SKM-1 (cell line): ENCODE results near the gene WWOX.

Experiments
- DNase-seq: peaks from one replicate; lab custom pipeline; 2025; ENCODE audit not compliant: unreplicated experiment; lab: John Stamatoyannopoulos, UW

The WWOX gene

DNA sequence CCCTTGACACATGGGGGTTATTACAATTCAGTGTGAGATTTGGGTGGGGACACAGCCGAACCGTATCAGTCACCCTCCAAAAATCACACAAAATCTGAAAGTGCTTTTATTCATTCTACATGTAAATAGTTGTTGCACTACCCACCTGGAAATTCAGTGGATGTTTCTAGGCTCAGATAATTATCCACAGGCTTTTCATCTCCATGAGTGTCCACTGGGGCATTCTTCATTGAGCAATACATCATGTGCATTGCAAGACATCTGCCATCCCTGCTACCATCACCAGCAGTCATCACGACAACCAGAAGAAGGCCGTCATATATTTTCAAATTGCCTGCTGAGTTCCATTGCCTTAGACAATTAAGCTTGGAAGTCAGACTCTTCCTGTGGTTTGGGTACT lies 330.8 kb downstream of the WWOX start:
- DNase-seq: no peak

DNA sequence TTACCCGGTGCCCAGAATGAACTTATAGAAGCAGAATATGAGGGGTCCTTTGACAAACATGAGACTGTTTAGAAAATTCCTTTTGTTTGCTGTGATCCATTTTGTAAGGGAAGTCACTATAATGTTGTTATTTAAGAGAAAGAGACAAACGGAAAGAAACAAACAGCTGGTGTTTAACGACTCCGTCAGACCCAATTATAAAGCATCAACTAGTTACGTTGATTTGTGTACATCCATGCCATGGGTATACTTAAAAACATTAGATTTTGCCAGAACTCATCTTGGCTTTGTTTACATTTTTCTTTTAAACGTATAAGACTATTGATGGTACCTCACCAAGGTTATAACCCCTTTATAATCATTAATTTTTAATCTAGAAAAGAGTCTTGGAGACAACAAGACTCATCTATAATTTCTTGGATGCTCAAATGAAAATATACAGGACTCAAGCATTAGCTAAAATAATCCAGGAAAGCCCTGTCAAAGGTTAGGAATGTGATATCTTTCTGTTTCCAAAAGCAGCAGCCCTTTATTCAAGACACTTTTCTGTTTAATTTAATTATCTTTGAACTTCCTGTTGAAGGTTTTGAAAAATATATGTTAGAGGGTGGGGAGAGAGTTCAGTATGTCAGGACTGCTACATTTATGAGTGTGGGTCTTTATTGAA lies 331.7 kb downstream of the WWOX start:
- no peak for DNase-seq

DNA sequence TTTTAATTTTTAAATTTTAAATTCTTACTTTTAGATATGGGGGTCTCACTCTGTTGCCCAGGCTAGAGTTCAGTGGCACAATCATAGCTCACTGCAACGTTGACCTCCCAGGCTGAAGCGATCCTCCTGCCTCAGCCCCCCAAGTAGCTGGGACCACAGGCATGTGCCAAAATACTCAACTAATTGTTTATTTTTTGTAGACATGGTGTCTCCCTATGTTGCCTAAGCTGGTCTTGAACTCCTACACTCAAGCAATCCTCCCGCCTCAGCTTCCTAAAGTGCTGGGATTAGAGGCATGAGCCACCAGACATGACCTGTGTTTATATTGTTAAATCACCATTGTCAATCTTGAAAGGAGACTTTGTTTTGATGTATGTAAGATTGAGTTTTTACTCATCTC lies 332.2 kb downstream of the WWOX start:
- DNase-seq: no peak

DNA sequence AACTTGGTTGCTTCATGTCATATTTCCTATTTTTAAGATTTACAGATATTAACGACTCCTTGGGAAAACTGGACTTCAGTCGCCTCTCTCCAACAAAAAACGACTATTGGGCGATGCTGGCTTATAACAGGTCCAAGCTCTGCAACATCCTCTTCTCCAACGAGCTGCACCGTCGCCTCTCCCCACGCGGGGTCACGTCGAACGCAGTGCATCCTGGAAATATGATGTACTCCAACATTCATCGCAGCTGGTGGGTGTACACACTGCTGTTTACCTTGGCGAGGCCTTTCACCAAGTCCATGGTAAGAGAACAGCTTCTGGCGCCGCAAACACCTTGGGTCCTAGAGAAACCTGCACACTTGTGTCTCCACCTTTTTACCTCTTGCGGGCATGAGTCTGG lies 333.0 kb downstream of the WWOX start:
- DNase-seq: no peak

DNA sequence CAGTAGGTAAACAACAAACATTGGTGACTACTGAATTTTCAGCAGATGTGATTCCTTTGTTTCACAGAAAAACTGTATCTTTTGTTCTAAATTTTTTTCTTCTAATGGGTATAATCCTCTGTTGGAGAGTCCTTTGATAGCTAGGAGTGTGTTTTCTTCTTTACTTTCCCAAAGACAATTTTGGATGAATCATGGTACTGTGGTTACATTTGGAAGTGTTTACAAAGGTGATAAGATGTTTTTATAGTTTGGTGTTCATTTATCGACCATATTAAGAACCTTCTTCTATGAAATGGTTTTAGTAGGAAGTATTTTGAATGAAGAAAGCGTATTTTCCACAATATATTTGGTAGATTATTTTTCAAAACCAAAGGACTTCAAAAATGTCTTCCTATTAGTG lies 333.7 kb downstream of the WWOX start:
- DNase-seq: no peak

DNA sequence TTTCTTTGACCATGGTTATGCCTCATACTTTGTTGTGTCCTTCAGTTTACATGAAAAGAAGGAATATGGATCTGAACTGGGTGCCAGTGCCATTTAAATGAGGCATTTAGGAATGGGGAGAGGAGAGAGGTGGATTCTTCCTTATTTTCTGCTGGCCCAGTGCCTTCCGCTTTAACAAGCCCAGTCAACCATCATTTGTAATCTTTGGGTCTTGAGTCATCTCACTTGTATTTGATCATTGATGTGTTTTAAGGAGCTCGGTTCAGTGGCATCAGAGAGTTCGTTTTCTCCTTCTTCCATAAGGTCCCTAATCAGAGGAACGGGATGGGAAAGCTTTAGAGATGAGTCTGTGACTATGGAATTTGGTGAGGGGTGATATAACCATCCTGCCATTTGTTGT lies 334.9 kb downstream of the WWOX start:
- no peak for DNase-seq

DNA sequence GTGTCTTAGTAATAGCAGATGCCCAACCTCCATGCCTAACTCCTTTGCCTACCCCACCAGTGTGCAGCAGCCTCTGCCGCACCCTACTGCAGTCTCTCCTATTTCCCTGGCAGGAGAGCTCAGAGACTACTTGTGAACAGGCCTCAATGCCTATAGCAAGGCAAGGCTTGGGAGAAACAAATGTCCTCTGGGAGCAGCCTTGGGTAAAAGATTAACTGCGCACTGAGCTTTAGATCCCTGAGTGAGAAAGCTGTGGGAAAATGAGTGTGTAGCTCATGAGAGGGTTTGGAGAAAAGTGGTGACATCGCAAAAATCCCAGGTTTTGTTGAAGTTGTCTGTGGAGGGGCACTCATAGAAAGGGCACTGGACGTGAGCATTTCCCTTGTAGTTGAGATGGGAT lies 335.8 kb downstream of the WWOX start:
- no peak for DNase-seq

DNA sequence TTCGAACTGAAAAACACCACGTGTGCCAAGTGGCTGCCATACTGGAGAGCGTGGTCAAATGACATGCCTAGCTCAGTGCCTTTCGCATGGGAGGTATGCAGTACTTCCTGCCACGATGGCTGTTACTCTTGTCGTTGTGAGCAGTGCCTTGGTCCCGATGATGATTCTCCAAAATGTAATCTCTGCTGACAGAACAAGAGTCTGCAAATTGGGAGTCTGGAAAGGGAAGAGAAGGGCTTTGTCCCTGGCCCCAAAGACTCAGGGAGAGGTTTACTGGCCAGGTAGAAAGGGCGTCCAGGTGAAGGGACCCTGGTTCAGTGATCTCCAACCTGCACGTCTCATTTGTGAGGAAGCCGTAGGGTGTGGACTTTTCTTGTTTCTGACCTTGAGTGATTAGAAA lies 336.6 kb downstream of the WWOX start:
- no peak for DNase-seq

DNA sequence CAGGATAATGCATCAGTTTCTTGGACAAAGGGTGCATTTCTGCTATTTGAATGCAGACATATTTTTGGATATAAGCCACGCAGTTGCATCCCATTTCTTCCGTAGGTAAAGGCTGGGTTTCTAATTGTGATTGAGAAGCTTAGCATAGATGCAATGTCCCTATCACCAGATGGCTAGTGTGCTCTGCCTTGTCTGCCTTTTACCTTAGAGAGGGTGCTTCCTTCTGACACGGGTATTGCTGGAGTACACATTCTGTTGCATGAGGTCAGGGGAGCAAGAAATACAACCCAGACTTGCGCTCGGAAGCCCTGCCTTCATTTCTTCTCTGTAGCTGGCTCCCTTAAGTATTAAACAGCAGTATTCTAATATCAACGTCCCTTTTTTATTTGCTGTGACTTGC lies 337.4 kb downstream of the WWOX start:
- DNase-seq: no peak

DNA sequence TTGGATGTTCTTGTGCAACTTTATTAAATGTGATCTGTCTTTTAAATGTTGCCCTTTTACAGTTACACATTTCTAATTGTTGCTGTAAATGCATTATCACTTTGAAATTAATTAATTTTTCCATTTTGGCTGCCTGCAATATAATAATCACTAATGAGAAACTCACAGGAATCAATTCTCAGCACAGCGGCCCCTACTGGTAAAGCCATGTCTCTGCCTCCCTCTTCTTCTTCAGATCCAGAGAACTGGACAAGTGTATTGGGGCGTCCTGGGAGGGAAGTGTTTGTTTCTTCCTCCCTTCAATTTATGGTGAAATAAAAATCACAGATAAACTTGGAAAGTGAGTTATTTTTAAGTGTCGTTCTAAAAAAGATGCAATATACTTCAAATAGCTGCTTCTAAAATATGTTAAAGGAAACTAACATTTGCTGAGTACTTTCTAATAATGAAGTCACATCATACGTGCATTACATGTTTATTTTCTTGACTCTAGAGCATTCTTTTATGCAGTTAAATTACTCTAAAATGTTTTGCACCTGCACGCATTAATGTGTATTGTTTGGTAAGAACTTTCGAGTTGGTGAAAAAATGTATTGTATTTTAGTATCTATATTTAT lies 338.0 kb downstream of the WWOX start:
- peak; percentile 15 for DNase-seq

DNA sequence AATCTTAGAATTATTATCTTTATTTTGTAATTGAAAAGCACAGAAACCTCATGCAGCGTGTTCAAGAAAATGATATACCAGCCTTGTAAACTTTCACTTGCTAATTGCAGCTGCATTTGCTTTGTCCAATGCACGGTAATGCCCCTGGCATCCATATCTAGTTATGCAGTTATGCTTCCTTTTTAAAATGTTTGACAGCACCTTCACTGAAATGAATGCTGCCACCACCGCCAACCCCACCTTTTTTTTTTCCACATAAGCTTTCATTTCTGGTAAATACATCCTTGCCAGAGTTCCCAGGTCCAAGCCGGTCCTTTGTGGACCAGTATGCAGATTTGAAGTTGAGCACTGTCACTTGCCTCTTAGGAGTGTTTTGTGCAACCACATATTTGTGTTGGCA lies 338.8 kb downstream of the WWOX start:
- no peak for DNase-seq

DNA sequence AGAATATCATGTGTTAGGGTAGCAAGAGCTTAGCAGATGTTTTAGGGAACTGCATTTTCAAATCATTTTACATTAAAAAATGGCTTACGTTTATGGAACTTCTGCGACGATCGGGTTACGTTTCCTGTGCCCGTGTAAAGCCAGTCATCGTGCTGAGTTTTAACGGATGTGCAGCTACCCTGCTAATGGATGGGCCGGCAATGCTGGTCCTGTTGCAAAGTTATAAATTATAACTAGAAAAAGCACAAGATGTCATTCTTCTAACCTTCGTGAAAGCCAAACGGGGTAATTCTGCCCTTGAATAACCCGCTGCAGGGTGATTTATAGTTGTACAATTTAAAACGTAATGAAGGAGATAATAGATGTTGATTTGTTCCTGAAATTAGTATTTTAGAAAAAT lies 339.2 kb downstream of the WWOX start:
- DNase-seq: no peak

DNA sequence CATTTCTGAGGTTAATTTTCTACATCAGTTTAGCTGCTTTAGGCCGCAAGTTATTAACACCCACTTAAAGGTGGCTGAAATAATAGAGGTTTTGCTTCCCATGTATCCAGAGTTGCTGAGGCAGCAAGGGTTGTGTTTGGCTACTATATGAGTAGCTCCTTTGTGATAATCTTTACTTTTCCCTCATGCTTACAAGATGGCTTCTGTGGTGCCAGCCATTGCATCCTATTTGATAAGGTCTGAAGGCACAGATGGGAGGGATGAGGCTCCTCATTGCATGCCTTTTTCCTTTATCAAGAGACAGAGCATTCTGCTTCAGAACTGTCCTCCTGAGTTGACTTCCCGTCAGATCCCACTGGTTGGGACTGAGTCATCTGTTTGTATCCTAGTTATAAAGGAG lies 340.2 kb downstream of the WWOX start:
- DNase-seq: no peak

DNA sequence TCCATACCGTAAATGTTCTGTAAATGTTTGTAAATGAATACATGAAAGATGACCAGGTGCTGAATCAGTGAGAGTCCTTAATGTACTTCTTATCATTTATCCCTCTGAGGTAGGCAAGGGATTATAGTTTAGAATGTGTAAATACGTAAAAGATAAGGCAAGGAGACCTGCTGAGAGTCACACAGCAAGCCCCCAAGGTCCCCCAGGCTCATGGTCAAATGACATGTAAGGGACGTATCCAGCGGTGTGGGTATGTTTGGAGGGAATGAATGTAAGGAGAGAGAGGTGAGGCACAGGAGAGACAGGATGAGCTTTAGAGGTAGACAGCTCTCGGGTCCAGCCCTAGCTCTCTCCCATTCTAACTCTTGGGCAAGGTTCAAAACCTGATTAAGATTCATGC lies 341.8 kb downstream of the WWOX start:
- DNase-seq: no peak

DNA sequence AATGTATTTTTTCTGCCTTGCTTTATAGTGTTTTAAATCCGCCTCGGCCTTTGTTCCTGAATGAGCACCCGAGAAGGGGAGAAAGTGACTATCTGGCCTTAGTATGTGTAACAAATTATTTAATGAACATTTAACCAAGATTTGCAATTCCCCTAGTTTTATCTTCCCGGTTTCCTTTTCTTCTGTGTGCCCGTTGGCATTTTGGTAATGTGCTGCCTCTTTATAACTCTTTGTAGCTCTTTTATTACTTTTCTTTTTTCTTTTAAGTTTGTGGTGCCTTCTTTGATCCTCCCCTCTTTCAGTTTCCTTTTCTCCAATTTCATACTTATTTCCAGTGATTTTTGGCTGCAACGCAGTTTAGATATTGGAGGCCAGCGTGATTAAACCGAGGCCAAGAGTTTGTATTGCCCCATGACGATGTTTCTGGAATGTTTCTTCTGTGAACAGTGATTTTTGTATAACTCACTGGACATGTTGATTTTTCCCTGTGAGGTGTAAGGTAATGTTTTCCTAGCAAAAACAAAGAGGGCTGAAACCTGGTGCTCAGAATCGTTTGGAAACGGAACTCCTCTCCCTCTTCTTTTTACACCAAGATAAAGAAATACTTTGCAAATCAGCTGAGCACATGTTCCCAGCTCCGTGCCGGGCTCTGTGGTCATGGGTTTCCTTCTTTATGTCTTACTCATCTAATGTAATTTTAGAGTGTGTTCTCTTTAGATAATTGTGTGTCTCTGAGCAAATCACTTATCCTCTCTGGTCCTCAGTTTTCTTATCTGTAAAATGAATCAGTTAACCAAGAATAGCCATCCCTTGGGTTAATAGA lies 344.3 kb downstream of the WWOX start:
- no peak for DNase-seq

DNA sequence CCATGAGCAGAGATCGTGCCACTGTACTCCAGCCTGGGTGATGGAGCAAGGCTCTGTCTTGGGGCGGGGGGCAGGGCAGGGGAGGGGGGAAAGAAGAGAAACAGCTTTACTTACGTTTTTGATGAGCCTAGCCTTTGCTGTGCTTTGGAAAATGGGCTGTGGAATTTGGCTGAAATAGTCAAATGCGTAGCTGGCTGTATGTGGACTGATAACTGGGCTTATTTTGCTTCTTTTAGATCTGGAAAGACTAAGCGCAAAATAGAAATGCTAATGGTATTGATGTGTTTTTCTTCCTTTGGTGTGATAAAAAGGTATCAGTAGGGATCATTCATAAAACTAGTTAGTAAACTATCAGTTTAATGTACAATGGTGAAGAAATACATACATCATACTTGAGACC lies 346.4 kb downstream of the WWOX start:
- no peak for DNase-seq

DNA sequence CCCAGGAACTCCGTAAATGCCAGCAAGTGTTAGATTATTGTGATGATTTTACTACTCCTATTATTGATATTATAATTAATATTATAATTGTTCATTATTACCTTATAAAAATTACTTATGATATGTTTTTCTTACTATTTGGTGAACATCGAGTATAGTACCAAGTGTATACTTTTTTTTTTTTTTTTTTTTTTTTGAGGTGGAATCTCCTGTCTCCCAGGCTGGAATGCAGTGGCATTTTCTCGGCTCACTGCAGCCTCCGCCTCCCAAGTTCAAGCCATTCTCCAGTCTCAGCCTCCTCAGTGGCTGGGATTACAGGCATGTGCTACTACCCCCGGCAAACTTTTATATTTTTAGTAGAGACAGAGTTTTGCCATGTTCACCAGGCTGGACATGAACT lies 347.0 kb downstream of the WWOX start:
- DNase-seq: no peak

DNA sequence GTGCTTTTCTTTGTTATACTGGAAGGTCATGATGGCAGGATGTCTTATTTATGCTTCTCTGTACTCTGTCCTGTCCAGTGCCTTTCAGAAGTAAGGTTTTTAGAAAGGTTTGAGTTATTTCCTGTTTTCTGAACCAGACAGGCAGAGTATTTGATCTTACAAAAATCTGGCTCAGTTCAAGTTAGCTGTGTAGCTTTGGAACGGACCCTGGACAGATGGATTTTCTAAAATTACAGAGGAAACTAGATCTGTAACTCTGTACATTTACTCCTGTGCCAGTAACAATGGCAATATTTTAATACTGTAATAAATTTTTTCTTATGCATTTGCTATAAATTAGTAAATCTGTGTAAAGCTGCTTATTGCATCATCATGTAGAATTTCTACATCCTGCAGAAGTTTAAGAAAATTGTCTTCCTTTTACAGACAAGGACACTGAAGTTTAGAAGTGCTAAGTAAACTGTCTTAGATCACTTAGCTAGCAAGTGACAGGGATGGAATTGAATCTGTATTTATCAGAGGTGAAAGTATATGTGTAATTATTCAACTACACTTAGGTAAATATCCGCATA lies 347.6 kb downstream of the WWOX start:
- DNase-seq: no peak

DNA sequence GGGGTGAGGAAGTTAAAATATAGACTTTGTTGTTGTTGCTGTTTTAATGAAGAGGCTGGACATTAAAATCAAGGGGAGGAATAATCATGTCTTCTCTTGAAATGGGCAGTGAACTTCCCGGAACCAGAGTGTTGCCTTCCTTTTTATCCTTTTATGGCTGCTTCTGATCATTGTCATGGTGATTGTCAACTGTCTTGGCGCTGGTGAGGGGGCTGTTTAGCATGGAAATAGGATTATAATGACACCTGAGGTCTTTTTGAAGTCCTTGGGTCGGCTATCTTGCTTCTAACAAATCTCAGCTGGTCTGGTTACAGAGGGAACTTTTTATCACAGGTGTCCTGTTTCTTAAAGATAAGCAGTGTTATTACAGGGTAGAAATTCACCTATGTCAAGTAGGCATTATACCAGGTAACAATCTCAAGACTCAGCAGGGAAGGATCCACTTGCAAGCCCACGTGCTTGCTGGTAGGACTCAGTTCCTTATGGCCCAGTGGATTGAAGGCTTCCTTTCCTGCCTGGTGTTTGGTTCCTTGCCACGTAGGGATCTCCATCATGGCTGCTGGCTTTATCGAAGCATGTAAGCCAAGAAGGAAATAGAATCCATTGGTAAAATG lies 349.3 kb downstream of the WWOX start:
- DNase-seq: no peak

DNA sequence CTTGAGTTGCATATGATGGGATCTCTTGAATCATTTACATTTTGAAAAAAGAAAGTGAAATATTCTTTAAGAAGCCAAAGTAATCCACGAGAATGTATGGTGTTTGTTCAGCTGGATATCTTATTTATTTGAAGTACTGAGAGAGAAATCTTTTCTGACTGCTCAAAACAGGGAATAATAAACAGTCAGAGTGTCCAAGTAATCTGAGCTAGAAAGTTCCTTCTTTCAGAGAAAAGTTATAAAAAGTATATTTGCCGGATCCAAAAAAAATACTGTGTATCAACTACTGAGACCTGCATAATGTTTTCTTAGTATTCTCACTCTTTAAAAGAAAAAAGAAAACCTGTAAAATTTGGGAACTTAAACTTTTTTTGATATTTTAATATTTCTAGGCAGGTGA lies 350.8 kb downstream of the WWOX start:
- no peak for DNase-seq

DNA sequence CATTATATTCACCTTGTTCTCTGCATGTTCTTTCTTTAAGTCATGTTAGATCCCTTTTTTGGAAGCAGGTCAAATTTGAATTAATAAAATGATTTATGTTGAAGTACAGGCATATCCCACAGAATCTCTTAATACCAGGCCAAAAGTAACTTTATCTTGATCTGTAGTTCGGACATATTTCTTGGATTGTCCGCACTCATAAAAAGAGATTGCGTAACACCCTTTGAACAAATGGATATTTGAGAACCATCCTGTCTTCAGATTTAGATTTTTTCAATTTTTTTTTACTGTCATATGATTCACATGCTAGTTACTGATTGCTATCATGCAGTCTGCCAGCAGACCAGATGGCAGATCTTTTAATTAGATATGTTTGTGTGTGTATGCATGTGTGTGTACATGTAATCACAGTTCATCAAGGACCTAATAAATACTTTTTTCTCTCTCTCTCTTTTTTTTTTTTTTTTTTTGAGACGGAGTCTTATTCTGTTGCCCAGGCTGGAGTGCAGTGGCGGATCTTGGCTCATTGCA lies 352.6 kb downstream of the WWOX start:
- DNase-seq: no peak
